HEK293T (cell line): ENCODE measurements around the gene XAGE5.
"Not testable (repeated sequence)": the region's sequence is repeated elsewhere in the genome, so short reads cannot be mapped to it uniquely, and the experiment has no call there.

ENCODE experiments used
- BHLHE40 ChIP-seq: fragments of 450-650 bp; IDR thresholded peaks from 2 replicates; pipeline ENCODE4 v1.6.1; 2016; ENCODE audit warnings: mild to moderate bottlenecking, moderate library complexity, borderline replicate concordance
- ELF4 ChIP-seq: fragments of 450-650 bp; IDR thresholded peaks from 2 replicates; pipeline ENCODE4 v1.6.1; 2017; ENCODE audit warnings: antibody characterized with exemption
- FOXM1 ChIP-seq: fragments of 450-650 bp; IDR thresholded peaks from 2 replicates; pipeline ENCODE4 v1.6.1; 2017; ENCODE audit warnings: mild to moderate bottlenecking, borderline replicate concordance
- HDGF ChIP-seq: fragments of 450-650 bp; IDR thresholded peaks from 2 replicates; pipeline ENCODE4 v1.6.1; 2017; ENCODE audit warnings: antibody characterized with exemption, borderline replicate concordance
- SP1 ChIP-seq: fragments of 450-650 bp; IDR thresholded peaks from 2 replicates; pipeline ENCODE4 v1.6.1; 2017
- SUZ12 ChIP-seq: fragments of 450-650 bp; IDR thresholded peaks from 2 replicates; pipeline ENCODE4 v1.6.1; 2016; ENCODE audit warnings: mild to moderate bottlenecking
- TARDBP ChIP-seq: fragments of 450-650 bp; IDR thresholded peaks from 2 replicates; pipeline ENCODE4 v1.6.1; 2016
- ZNF384 ChIP-seq: fragments of 450-650 bp; IDR thresholded peaks from 2 replicates; pipeline ENCODE4 v1.6.1; 2016

GRCh38 chrX:52773504-52773903, 37.6 kb upstream of the XAGE5 start:
- TF ChIP-seq FOXM1, BHLHE40, HDGF, SP1, TARDBP, ELF4, ZNF384, SUZ12: not testable (repeated sequence)
